Subcutaneous adipose tissue (tissue), 4 donors: ENCODE measurements around the gene IQCE. TPM values are rescaled to one million over a fixed set of nuclear protein-coding genes. Genes with fewer than 3 reads are reported as not detected.

Experiments used
- total RNA-seq, 4 donors: library from RNA; depleted of rRNA; stranded (reverse); fragments of >200 nt; gene quantifications; one replicate each; pipeline ENCODE4 v1.1.0, GENCODE V29; 2016
- TF ChIP-seq, protein P1 (sequence below): fragments of 450-650 bp; IDR thresholded peaks from one replicate; pipeline ENCODE4 v1.5.1; 2016; ENCODE audit warnings: low read depth, mild to moderate bottlenecking, control low read depth, antibody characterized with exemption, moderate library complexity

Gene IQCE, protein sequence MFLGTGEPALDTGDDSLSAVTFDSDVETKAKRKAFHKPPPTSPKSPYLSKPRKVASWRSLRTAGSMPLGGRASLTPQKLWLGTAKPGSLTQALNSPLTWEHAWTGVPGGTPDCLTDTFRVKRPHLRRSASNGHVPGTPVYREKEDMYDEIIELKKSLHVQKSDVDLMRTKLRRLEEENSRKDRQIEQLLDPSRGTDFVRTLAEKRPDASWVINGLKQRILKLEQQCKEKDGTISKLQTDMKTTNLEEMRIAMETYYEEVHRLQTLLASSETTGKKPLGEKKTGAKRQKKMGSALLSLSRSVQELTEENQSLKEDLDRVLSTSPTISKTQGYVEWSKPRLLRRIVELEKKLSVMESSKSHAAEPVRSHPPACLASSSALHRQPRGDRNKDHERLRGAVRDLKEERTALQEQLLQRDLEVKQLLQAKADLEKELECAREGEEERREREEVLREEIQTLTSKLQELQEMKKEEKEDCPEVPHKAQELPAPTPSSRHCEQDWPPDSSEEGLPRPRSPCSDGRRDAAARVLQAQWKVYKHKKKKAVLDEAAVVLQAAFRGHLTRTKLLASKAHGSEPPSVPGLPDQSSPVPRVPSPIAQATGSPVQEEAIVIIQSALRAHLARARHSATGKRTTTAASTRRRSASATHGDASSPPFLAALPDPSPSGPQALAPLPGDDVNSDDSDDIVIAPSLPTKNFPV
- total RNA-seq = 10 to 100 TPM in 3 of 4 donors, 1 to 10 TPM in 1; 9.0 to 20.7 (median 12.6) TPM

DNA sequence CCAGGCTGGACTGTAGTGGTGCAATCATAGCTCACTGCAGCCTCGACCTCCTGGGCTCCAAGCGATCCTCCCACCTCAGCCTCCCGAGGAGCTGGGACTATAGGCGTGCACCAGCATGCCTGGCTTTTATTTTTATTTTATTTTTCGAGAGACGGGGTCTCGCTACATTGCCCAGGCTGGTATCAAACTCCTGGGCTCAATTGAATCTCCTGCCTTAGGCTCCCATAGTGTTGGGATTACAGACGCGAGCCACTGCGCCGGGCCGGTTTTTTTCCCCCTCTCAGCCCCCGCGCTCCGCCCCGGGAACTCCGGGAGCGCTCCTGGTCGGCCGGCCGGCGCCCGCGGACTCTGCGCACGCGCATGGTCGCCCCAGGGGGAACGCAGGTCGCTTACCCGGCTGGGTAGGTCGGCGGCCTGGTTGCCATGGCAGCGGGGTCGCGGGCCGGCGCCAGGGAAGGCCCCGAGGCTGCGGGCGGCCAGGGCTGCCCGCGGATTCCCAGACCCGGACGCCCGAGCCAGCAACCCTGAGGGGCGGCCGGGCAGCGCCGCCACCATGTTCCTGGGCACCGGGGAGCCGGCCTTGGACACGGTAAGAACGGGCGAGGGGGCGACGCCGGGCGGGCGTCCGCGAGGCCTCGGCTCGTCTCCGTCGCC lies at the start of gene IQCE:
Gene IQCE (plus strand): TSS at position 351 of the 654 bp plus-strand sequence. CDS start 203 bp downstream, at position 554.
- TF ChIP-seq, protein P1, sequence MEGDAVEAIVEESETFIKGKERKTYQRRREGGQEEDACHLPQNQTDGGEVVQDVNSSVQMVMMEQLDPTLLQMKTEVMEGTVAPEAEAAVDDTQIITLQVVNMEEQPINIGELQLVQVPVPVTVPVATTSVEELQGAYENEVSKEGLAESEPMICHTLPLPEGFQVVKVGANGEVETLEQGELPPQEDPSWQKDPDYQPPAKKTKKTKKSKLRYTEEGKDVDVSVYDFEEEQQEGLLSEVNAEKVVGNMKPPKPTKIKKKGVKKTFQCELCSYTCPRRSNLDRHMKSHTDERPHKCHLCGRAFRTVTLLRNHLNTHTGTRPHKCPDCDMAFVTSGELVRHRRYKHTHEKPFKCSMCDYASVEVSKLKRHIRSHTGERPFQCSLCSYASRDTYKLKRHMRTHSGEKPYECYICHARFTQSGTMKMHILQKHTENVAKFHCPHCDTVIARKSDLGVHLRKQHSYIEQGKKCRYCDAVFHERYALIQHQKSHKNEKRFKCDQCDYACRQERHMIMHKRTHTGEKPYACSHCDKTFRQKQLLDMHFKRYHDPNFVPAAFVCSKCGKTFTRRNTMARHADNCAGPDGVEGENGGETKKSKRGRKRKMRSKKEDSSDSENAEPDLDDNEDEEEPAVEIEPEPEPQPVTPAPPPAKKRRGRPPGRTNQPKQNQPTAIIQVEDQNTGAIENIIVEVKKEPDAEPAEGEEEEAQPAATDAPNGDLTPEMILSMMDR = no peak

DNA sequence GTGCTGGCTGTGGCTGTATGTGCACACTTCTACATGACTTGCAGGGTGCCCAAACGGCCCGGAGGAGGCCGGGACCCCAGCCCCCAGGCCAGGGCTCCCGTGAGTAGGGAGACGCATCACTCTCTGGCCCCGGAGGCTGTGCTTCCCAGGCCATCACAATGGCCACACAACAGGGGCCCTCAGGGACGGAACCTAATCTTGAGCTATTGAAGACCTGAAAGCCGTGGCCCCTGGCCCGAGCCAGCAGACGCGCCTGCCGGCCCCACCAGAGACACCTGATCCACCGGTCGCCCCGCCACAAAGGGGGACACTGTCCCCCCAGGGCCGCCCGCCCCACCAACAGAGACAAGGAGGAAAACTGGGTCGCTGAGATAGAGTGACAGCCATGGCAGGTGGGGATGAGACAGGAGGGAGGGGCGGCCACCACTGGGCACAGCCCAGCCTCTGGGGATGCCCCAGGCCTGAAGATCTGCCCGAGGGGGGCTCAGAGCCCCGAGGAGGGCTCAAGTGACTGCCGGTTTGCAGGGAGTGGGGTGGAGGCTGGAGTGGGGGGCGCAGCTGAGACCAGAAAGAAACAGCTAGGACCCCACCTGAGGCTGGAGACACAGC lies 49.4 kb upstream of the IQCE start:
- TF ChIP-seq, protein P1 = no peak

DNA sequence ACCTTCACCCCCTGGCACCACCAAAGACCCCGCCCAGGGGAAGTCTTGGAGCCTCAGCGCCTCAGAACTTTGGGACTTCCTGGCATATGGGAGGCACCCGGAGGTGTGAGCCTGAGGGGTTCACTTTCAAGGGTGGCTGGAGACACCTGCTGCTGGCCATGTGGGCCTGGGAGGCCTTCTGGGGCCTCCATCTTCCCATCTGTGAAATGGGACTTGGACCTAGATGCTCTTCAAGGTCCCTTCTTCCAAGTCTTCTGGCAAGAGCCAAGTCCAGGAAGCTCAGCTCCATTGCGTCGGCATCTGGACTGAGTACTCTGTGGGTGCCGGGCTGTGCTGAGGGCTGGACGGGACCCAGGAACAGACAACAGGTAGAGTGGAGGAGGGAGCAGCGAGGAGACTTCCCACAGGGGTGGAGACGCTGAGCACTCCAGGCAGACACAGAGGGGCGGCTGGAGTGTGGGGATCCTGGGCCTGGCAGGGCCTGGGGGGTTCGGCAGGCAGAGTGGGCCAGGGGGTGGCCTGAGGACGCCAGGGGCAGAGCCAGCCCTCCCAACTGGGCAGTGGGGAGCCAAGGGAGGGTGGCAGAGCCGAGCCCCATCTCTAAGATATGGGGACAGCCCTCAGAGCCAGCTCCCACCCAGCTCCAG lies 48.5 kb upstream of the IQCE start:
- TF ChIP-seq, protein P1 = no peak

DNA sequence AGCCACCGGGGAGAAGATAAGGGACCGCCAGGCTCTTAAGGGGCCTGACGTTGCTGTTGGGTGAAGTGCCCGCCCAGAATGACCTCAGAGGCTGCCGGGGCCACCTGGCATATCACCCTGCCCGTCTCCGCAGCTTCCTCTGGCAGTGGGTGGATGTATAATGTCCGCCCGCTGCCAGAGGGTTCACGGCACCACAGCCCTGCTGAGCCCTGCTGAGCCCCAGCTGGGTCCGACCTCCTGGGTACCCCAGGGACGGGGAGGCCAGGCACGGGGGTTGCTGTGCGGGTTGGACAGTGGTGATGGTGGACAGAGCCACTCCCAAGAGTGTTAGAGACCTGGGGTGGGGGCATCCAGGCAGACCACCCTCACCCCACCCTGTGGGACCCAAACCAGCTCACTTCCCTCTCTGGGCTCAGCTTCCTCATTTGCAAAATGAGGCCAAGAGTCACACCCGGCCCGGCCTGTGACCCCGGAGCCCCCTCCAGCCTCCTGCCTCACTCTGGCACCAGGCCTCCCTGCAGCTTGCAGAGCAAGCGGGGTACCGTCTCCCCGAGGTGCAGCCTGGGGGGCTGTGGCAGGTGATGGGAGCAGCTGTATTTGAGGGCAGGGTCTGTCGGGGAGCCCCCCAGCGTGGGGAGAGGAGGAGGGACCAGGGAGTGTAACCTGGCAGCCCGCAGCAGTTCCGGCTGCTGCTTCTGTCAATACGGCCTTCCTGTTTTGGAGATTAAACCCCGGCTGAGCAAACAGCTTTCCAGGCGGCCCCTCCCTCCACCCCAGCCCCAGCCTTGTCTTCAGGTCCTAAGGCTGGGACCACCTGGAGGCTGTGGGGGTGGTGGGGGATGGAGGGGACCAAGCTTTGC lies 47.6 kb upstream of the IQCE start:
- TF ChIP-seq, protein P1 = no peak

DNA sequence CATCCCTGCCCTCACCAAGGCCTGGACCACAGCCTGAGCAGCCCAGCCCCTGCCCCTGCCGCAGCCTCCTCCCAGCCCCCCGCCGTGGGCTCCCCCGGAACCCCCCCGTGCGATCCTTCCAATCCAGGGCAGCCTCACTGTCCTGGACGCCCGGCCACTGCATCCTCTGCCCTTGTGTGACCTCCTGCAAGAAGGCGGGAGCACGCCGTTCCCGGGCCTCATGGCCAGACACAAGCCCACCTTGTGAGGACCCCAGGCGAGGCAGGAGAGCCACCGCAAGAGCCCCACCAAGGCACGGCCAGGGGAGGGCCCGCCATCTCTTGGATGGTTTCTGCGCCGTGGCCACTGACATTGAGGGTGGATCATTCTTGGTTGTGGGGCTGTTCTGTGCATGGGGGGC lies 47.0 kb upstream of the IQCE start:
- TF ChIP-seq, protein P1 = no peak

DNA sequence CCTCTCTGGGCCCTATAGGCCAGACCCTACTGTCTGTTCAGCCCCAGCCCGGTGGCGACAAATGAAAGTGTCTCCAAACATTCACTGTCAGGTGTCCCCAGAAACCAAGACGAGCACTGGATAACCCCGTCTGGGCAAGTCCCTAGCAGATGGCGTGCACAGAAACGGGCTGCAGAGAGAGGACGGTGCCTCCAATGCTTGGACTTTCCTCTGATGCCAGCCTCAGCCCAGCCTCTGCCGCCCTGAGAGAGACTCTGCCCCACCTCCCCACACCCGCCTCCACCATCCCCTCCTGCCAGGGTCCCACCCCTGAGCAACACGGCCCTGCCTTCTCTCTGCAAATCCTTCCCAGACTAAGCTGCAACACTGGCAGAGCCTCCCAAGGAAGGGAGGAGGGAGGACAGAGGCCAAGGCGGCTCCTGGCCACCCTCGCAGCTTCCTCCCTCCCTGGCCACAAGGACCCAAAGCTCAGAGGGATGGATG lies 46.6 kb upstream of the IQCE start:
- TF ChIP-seq, protein P1 = no peak
